HAP-1 (cell line): ENCODE measurements around the gene CAPN5.

ENCODE experiments used
- DNase-seq, 2 experiments: peaks; one replicate each; pipeline ENCODE4 v3.0.0-alpha.2; 2016 to 2020; ENCODE audit warnings: low spot score in 2 of 2
- H3K27me3 ChIP-seq: fragments of 250-450 bp; sonication (Bioruptor Pico); 2 replicates; pipeline ENCODE4 v1.5.1; 2020; ENCODE audit warnings: low read depth, mild to moderate bottlenecking, moderate library complexity
- H3K36me3 ChIP-seq: fragments of 250-450 bp; sonication (Bioruptor Pico); replicated peaks from 2 replicates; pipeline ENCODE4 v1.5.1; 2020; ENCODE audit warnings: mild to moderate bottlenecking
- H3K4me1 ChIP-seq: fragments of 250-450 bp; sonication (Bioruptor Pico); 2 replicates; pipeline ENCODE4 v1.5.1; 2020; ENCODE audit warnings: mild to moderate bottlenecking
- H3K4me3 ChIP-seq: fragments of 250-450 bp; sonication (Bioruptor Pico); 2 replicates; pipeline ENCODE4 v1.5.1; 2020; ENCODE audit warnings: mild to moderate bottlenecking, moderate library complexity
- H3K9me3 ChIP-seq: fragments of 250-450 bp; sonication (Bioruptor Pico); 2 replicates; pipeline ENCODE4 v1.5.1; 2020; ENCODE audit warnings: mild to moderate bottlenecking, moderate library complexity
- in situ Hi-C: fragments of 300-500 bp; cut with MboI; formaldehyde crosslinking; loops from 3 replicates; pipeline ENCODE4 v1.14.3; 2020; ENCODE audit warnings: low sequenced_read_pairs, inconsistent platforms, mixed read lengths

Gene CAPN5

GRCh38 chr11:77167791-77168190 lies 101.0 kb downstream of the CAPN5 start:
- H3K36me3 ChIP-seq = no peaks in the 10 kb centered on the region
- H3K4me3 ChIP-seq = no peak overlapping the region
- no peaks in the 10 kb centered on the region for H3K9me3 ChIP-seq
- no peak for DNase-seq
- H3K27me3 ChIP-seq = no peaks in the 10 kb centered on the region
- H3K4me1 ChIP-seq = peaks cover 3% of the 10 kb centered on the region; the same call in 1 of the 2 replicates
- in situ Hi-C loops = no loop called here

DNA sequence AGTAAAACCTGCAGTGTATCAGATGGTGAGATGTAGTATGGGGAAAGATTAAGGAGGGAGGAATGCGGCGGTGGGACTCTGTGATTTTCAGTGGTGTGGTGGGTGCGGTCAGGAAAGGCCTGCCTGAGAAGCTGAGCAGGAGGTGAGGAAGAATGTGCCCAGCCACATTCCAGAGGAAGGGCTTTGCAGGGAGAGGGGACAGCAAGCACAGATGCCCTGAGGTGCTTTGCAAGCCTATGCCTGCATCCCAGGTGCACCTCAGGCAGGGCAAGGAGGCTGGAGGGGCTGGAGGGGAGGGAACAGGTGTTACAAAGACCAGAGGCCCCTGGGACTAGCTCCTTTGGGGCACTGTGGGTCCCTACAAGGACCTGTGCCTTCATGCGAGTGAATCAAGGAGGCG lies 103.3 kb downstream of the CAPN5 start:
- in situ Hi-C loops = no loop called here
- no peak overlapping the region for H3K4me3 ChIP-seq
- H3K4me1 ChIP-seq = peaks cover 3% of the 10 kb centered on the region; the same call in 1 of the 2 replicates
- H3K27me3 ChIP-seq = no peaks in the 10 kb centered on the region
- H3K9me3 ChIP-seq = no peaks in the 10 kb centered on the region
- no peak for DNase-seq
- no peaks in the 10 kb centered on the region for H3K36me3 ChIP-seq

DNA sequence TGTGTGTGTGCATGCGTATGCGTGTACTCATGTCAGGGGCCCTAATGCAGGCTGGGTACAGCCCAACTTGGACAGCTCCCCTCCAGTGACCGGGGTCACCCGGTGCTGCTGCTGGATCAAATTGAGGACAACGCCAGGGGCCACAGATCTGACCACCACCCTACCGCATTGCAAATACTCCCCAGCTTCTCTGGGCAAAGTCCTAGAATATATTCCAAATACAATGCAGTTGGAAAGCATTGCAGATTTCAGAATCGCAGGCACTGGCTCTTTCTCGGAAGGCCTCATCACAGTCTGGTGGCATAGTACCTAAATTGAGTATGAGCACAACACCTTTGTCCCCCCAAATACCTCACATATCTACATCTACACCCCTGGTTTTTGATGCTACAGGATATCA lies 104.5 kb downstream of the CAPN5 start:
- in situ Hi-C loops = no loop called here
- no peak for DNase-seq
- Histone ChIP-seq H3K36me3 (no peaks in the 10 kb centered on the region), H3K9me3 (no peaks in the 10 kb centered on the region), H3K4me1 (peaks cover 3% of the 10 kb centered on the region; the same call in 1 of the 2 replicates), H3K4me3 (no peak overlapping the region), H3K27me3 (no peaks in the 10 kb centered on the region)

GRCh38 chr11:77171885-77172665 lies 105.3 kb downstream of the CAPN5 start:
- DNase-seq = peak; percentile 28 to 77
- Histone ChIP-seq H3K9me3 (no peaks in the 10 kb centered on the region), H3K27me3 (no peaks in the 10 kb centered on the region), H3K36me3 (no peaks in the 10 kb centered on the region), H3K4me1 (peaks cover 3% of the 10 kb centered on the region; the same call in 1 of the 2 replicates), H3K4me3 (no peak overlapping the region)
- in situ Hi-C loops = no loop called here

- Histone ChIP-seq H3K36me3 (no peaks in the 10 kb centered on the region), H3K4me1 (peaks cover 3% of the 10 kb centered on the region; the same call in 1 of the 2 replicates), H3K4me3 (no peak overlapping the region), H3K27me3 (no peaks in the 10 kb centered on the region), H3K9me3 (no peaks in the 10 kb centered on the region)
- no peak for DNase-seq
- in situ Hi-C loops = no loop called here
Measured at GRCh38 chr11:77172666-77172982, 105.9 kb downstream of the CAPN5 start.

GRCh38 chr11:77173494-77173893 lies 106.7 kb downstream of the CAPN5 start:
- peaks cover 3% of the 10 kb centered on the region; the same call in 1 of the 2 replicates for H3K4me1 ChIP-seq
- in situ Hi-C loops = no loop called here
- H3K27me3 ChIP-seq = no peaks in the 10 kb centered on the region
- H3K36me3 ChIP-seq = no peaks in the 10 kb centered on the region
- H3K9me3 ChIP-seq = no peaks in the 10 kb centered on the region
- no peak overlapping the region for H3K4me3 ChIP-seq
- DNase-seq = no peak

- no peak for DNase-seq
- Histone ChIP-seq H3K4me1 (peaks cover 3% of the 10 kb centered on the region; the same call in 1 of the 2 replicates), H3K4me3 (no peak overlapping the region), H3K9me3 (no peaks in the 10 kb centered on the region), H3K36me3 (no peaks in the 10 kb centered on the region), H3K27me3 (no peaks in the 10 kb centered on the region)
- in situ Hi-C loops = no loop called here
Measured at GRCh38 chr11:77174559-77174958, 107.8 kb downstream of the CAPN5 start.

DNA sequence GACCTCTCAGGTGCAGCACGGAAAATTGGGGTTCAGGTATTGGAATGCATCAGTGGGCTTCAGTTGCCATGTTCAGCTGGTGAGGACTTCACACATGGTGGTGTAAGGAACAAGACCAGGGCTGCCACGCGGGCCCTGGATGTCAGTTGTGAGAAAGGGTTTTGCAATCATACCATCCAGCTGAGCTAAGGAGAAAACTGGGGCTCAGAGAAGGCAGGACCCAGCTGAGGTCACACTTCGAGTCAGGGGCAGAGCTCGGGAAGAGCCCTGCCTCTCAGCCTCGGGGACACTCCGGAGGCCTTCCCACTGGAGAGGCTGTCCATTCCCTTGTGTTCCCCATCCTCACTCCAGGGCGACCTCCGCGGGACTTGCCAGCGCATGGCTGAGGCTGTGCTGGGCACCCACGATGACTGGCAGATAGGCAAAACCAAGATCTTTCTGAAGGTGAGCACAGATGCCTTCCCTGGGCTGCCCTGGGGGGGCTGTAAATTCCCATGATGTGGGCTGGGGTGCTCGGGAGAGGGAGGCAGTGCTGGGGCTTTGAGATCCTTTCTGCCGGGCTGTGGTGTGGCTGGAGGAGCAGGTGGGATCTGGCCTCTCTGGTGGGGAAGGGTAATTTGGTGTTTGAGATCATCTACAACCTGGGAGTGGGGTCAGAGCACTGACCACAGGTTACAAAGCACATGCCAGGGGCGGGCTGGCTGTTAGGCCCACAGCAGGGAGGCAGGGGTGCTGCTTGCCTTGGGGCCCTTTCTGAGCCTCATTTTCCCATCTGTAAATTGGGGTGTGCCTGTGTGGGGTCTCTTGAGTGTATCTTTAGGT lies 108.5 kb downstream of the CAPN5 start:
- no peak for DNase-seq
- in situ Hi-C loops = no loop called here
- Histone ChIP-seq H3K4me3 (no peak overlapping the region), H3K4me1 (peaks cover 3% of the 10 kb centered on the region; the same call in 1 of the 2 replicates), H3K27me3 (no peaks in the 10 kb centered on the region), H3K9me3 (no peaks in the 10 kb centered on the region), H3K36me3 (no peaks in the 10 kb centered on the region)
